AG04450 (cell line): Measurements from ENCODE around the gene EGR2. TPM values are rescaled to one million over a fixed set of nuclear protein-coding genes. Genes with fewer than 3 reads are reported as not detected.

Source experiments
- CTCF ChIA-PET: fragments of 300-600, 350-600 bp; formaldehyde crosslinking; extraction: SDS; loops from one replicate; lab custom pipeline; 2022; ENCODE audit warnings: antibody characterized with exemption, inconsistent platforms; lab: Charles Lee
- POLR2A ChIA-PET: fragments of 350-600 bp; formaldehyde crosslinking; extraction: SDS; loops from one replicate; lab custom pipeline; 2021; ENCODE audit warnings: antibody characterized with exemption, inconsistent platforms; lab: Yijun Ruan, JAX
- DNase-seq: peaks from one replicate; pipeline ENCODE4 v3.0.0-alpha.2; 2011; ENCODE audit warnings: low read depth, low spot score
- H3K27ac ChIP-seq: one replicate; pipeline ENCODE4 v1.5.1; 2012; ENCODE audit warnings: low read depth, low read length, control low read depth
- H3K27me3 ChIP-seq: one replicate; pipeline ENCODE4 v1.6.0; 2012; ENCODE audit warnings: low read length; ENCODE audit not compliant: control insufficient read depth, insufficient read depth
- H3K4me3 ChIP-seq: 2 replicates; pipeline ENCODE4 v1.5.1; 2011; ENCODE audit warnings: mild to moderate bottlenecking, low read depth, low read length, control low read depth
- H3K9me3 ChIP-seq: 2 replicates; pipeline ENCODE4 v1.5.1; 2012; ENCODE audit warnings: low read length; ENCODE audit not compliant: control insufficient read depth, insufficient read depth
- polyA plus RNA-seq: library from polyadenylated mRNA; depleted of rRNA; stranded (reverse); fragments of >200 nt; gene quantifications from 2 replicates; pipeline ENCODE4 v1.2.3, GENCODE V29; 2011
- TF ChIP-seq, protein P1 (sequence below): IDR thresholded peaks from 2 replicates; pipeline ENCODE4 v1.5.1; 2011; ENCODE audit warnings: low read depth, low read length, control low read depth, inconsistent platforms

The EGR2 gene
- polyA plus RNA-seq, 1 experiment, result 0.61 TPM

DNA sequence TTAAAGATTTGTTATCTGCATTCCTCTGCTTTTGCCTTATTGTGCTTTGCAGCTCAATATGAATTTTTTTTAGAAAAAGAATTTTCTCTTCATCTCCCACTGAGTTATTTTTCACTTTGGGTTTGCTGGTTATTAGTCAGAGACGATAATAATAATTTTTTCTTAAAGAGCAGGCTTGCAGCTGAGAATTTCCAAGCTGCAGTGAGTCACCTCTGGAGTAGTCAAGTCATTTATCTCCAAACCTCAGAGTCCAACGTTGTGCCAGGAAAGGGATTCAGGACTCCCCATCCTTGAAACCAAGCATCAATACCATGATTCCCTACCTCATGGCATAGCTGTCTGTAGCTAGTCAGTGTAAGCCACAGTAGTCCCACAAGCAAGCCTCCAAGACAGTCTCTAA is 15.2 kb upstream of the EGR2 start:
- no peak overlapping the region for H3K4me3 ChIP-seq
- TF ChIP-seq, protein P1, sequence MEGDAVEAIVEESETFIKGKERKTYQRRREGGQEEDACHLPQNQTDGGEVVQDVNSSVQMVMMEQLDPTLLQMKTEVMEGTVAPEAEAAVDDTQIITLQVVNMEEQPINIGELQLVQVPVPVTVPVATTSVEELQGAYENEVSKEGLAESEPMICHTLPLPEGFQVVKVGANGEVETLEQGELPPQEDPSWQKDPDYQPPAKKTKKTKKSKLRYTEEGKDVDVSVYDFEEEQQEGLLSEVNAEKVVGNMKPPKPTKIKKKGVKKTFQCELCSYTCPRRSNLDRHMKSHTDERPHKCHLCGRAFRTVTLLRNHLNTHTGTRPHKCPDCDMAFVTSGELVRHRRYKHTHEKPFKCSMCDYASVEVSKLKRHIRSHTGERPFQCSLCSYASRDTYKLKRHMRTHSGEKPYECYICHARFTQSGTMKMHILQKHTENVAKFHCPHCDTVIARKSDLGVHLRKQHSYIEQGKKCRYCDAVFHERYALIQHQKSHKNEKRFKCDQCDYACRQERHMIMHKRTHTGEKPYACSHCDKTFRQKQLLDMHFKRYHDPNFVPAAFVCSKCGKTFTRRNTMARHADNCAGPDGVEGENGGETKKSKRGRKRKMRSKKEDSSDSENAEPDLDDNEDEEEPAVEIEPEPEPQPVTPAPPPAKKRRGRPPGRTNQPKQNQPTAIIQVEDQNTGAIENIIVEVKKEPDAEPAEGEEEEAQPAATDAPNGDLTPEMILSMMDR, result no peak
- ChIA-PET CTCF (interaction anchor here (1.2 to 1.4 kb wide), 2 partner anchors 13 to 237 kb away, joined by 3 to 9 read pairs; no protein-coding TSS in a partner anchor), POLR2A (no interaction called here)
- DNase-seq, result peak; percentile 37
- H3K9me3 ChIP-seq, result no peaks in the 10 kb centered on the region
- no peak overlapping the region for H3K27ac ChIP-seq
- H3K27me3 ChIP-seq, result peaks cover 7% of the 10 kb centered on the region

DNA sequence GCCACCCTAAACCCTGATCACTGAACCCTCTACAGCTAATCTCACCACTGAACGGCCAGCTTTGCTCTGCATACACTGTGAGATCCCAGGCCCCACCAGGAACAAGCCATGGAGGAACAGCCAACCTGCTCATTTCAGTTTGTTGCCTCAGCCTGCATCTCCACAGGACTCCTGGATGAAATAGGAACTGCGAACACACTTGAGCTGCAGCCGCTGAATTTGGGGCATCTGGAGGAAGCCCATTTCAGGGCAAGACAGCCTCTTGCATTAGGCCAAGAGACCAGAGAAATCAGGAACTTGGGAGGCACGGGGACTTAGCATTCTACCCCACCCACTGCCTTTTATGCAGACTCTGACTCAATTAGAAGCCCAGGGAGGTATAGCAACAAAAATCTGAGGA is 14.5 kb upstream of the EGR2 start:
- DNase-seq, result no peak
- H3K9me3 ChIP-seq, result no peaks in the 10 kb centered on the region
- TF ChIP-seq, protein P1, result no peak
- no peak overlapping the region for H3K27ac ChIP-seq
- CTCF ChIA-PET, result interaction anchor here (1.4 kb wide), 1 partner anchor 13 kb away, joined by 9 read pairs; no protein-coding TSS in a partner anchor
- H3K27me3 ChIP-seq, result peaks cover 7% of the 10 kb centered on the region
- H3K4me3 ChIP-seq, result no peak overlapping the region
- POLR2A ChIA-PET, result no interaction called here

DNA sequence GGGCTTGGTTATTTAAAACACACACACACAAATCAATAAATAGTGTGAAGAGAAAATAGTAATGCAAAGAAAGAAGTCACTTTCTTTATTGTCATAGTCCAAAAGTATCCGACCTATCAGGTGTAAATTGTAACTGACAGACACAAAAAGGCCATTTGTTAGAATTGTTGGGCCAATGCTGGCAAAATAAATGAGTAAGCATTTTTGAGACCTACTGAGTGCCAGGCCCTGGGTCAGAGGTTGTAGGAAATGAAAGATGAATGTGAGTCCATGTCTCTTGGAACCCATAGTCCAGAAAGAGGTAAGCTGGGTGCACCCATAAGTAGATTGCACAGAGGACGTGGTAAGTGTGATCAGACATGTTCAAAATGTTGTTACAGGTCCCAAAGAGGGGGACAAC is 13.5 kb upstream of the EGR2 start:
- H3K27ac ChIP-seq, result no peak overlapping the region
- no peak for DNase-seq
- no peak overlapping the region for H3K4me3 ChIP-seq
- H3K9me3 ChIP-seq, result no peaks in the 10 kb centered on the region
- peaks cover 11% of the 10 kb centered on the region for H3K27me3 ChIP-seq
- ChIA-PET CTCF (no interaction called here), POLR2A (no interaction called here)
- TF ChIP-seq, protein P1, result no peak

DNA sequence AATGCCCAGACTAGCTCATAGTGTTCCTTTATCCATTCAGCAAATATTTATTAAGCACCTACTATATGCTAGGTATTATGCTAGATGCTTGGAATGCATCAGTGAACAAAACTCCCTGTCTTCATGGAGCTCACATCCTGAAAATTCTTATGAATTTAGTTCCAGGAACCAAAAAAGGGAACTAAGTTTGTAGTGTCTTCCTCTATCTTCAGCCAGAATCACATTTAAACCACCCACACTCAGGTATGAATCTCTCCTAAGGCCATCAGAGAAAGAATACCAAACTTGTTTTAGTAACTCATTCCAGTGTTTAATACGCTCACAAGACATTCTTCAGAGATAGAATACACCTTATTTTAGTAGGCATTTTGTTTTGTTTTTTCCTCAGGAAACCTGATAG is 10.1 kb upstream of the EGR2 start:
- H3K9me3 ChIP-seq, result no peaks in the 10 kb centered on the region
- peaks cover 17% of the 10 kb centered on the region for H3K27me3 ChIP-seq
- no peak overlapping the region for H3K27ac ChIP-seq
- ChIA-PET POLR2A (no interaction called here), CTCF (interaction anchor here (1.5 kb wide), 1 partner anchor 9 kb away, joined by 7 read pairs; no protein-coding TSS in a partner anchor)
- TF ChIP-seq, protein P1, result no peak
- DNase-seq, result no peak
- no peak overlapping the region for H3K4me3 ChIP-seq

DNA sequence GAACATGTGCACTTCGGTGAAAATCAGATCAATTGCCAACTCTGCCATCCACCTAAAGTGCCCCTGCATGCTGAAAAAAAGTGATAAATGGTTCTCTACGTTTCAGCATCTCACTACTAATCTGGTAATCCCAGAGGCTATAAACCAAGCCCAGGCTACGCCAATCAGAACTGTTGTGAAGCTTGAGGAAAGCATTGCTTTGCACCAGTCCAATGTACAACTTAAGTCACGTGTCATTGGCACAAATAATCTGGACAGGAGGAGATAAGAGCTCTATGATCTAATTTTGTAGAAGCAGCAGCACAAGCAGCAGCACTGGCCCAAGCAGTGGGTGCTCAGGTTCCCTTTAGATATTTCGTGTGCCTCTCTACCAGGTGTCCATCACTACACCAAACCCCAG is 4.4 kb upstream of the EGR2 start:
- Histone ChIP-seq H3K27me3 (peaks cover 34% of the 10 kb centered on the region), H3K27ac (no peak overlapping the region), H3K4me3 (no peak overlapping the region), H3K9me3 (no peaks in the 10 kb centered on the region; the same call in 1 of the 2 replicates)
- POLR2A ChIA-PET, result no interaction called here
- DNase-seq, result no peak
- CTCF ChIA-PET, result interaction anchor here (2.5 kb wide), 1 partner anchor 337 kb away, joined by 5 read pairs; no protein-coding TSS in a partner anchor
- TF ChIP-seq, protein P1, result no peak
